Mucosa of gallbladder (tissue), 1 donor: ENCODE measurements around the gene THRA. TPM values are rescaled to one million over a fixed set of nuclear protein-coding genes. Genes with fewer than 3 reads are reported as not detected.
A peak's percentile ranks its signal among the peaks of the same experiment; 100 is the strongest.

Experiments
- DNase-seq: peaks from one replicate; pipeline ENCODE4 v3.0.0-alpha.2; 2020; ENCODE audit warnings: low spot score
- total RNA-seq: library from RNA; stranded (reverse); gene quantifications from one replicate; pipeline ENCODE4 v1.2.1, GENCODE V29; 2021
- donor health status: DM: no; HTN: no; CAD: no.

The THRA gene
- 78.7 TPM for total RNA-seq

DNA sequence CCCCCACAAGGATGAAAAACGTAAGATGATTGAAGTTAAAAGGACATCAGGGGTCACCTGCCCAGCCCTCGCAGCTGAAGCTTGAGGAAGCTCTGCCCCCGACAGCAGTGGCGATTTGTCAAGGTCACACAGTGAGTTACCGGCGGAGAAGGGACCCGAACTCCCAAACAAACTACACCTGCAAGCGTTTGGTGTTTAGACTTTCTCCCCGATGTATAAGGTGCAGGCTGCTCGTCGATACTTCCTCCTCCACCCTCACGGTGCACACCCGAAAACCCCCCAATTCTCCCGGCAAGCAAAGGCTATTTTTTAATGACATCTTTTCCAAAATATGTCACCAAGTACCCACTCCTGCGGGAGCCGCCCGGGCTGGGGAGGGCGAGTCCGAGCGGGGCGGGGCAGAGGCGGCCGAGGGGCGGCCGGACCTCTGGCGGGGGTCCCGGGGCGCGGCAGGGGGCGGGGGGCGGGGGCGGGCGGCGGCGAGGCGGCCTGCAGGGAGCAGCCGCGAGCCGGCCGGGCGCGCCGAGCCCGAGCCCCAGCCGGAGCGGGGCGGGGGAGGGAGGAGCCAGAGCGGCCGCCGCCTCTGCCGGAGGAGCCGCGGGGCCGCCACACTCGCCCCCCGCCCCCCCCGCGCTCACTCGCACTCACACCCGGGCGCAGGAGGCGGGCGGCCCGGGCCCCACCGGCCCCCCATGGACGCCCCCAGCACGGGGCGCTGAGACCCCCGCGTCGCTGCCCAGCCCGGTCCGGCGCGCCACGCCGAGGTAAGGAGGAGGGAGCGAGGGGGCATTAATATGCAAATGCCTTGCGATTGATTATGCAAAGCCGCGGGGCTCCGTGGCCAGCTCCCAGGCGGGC lies at the start of gene THRA:
Gene THRA (plus strand): TSS at position 637 of the 858 bp plus-strand sequence. CDS start 11,524 bp downstream, outside the sequence.
- peak; percentile 57 for DNase-seq

DNA sequence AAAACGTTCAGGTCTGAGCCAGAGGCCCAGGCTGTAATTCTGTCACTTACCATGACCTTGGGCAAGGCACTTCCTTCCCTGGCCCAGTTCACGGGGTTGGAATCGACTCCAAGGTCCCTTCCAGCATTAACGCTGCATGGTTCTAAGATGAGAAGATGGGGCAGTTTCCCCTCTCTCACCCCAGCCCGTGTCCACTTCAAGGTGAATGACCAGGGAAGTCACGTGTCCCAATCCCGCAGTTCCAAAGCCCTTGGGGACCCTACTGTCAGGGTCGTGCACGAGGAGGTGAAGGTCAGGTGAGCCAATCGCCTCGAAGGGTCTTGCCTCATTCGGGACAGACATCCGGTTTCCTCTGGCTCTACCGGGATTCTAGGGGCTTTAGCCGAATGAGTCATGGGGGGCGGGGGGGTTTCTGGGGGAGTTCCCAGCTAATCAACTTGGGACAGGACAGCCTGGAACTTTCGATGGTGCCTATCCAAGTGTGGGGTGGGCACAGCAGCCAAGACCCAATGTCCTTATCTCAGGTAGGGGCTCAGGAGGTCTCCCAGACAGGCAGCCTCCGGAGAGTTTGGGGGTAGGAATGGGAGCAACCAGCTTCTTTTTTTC lies 48.3 kb upstream of the THRA start:
- DNase-seq = no peak

- no peak for DNase-seq
Measured at GRCh38 chr17:40015005-40015997, 47.5 kb upstream of the THRA start, which contains the start of gene CSF3. TSS of gene CSF3 (plus strand) at chr17:40015440. CDS start at chr17:40015475, 35 bp downstream.

GRCh38 chr17:40015998-40016985 lies 46.5 kb upstream of the THRA start:
- DNase-seq = no peak

DNA sequence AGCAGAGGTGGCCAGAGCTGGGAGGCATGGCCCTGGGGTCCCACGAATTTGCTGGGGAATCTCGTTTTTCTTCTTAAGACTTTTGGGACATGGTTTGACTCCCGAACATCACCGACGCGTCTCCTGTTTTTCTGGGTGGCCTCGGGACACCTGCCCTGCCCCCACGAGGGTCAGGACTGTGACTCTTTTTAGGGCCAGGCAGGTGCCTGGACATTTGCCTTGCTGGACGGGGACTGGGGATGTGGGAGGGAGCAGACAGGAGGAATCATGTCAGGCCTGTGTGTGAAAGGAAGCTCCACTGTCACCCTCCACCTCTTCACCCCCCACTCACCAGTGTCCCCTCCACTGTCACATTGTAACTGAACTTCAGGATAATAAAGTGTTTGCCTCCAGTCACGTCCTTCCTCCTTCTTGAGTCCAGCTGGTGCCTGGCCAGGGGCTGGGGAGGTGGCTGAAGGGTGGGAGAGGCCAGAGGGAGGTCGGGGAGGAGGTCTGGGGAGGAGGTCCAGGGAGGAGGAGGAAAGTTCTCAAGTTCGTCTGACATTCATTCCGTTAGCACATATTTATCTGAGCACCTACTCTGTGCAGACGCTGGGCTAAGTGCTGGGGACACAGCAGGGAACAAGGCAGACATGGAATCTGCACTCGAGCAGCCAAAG lies 45.2 kb upstream of the THRA start:
- DNase-seq = no peak

DNA sequence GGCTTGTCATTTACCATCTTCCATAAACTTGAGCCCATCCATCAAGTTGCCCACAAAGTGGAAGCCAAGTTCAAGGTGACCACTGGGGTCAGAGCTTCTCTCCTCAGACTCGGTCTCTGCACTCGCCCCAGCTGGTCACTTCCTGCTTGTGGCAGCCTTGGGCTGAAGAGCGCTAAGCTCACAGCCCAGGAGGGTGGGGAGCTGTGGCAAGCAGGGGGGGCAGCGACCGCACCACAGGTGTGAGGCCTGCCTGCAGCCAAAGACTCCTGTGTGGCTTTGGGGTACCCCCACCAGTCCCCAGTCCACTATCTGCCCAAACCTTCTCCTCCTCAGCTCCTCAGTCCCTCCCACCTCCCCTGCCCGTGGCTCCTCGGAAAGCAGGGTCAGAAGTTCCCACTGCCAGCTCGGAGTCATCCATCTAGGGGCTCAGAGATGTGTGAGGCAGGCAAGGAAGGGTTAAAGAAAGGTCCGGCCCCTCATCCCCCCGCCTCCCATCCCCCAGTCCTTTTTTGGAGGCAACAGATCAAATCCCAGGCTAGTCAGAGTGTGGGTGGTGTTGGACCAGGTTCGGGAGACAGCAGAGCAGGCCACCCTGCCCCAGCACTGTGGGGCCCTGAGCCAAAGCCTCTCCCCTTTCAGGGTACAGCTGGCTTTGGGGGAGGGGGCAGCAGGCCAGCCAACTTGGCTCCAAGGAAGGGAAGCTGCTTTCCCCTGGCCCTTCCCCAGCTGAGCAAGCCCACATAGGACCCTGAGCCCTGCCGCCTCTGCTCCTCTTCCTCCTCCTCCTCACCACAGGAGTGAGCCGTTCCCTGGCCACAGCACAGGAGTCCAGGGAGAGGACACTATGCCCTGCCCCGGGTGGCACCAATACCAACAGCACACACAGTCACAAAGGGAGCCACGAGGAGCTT lies 44.3 kb upstream of the THRA start:
- DNase-seq = no peak

DNA sequence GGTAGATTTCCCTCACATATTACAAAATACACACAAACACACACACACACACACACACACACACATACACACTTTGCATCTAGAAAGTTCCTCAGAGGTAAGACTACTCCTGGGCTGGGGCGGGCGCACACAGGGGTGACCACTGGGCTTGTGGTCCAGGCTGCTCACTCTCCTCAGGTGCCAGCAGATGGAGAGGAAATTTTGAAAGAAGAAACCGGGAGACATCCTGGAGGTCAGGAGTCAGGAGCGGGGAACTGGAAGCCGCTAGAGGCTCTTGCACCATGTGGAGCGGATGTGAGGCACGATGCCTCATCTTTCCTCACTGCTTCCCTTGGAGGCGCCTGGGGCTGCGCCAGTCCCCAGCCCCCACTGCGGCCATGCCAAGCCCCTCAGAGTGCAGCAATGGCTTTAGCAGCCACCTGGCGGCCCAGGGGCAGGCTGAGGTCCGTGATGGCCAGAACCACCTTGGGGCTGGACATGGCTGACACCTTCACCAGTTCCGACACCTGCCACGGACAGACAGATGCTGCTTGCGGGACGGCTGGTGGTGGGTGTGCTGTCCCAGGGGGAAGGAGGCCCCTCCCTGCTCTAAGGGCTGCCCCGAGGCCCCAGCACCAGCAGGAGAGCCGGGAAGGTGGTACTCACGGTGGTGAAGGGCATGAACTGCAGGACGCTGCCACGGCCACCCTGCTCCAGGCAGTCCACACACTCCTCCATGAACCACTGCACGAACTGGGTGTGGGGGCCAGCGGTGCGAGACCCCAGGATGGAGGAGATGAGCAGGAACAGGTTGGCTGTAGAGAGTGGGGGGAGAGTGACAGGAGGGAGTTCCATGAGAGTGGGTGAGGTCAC lies 43.4 kb upstream of the THRA start:
- DNase-seq = no peak

GRCh38 chr17:40020146-40020545 lies 42.6 kb upstream of the THRA start:
- DNase-seq = no peak

GRCh38 chr17:40021451-40021971 lies 41.3 kb upstream of the THRA start:
- no peak for DNase-seq

DNA sequence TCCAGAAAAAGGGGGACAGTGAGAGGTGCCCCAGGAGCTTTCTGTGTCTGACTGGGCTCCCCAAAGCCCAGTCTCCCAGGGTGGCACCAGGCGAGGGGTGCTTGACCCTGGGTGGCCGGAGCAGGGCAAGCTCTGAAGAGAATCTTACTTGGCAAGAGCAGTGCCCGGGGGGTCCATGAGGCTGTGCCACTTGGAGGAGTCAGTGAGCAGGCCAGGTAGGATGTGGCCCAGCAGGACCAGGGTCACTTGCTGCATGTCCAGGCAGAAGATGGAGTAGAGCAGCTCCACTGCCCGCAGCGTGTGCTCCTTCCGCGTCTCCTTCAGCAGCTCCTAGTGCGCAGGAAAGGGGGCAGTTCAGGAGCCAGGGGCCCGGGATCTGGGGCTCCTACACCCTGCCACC lies 40.3 kb upstream of the THRA start:
- DNase-seq = no peak

- no peak for DNase-seq
Measured at GRCh38 chr17:40022961-40023541, 39.7 kb upstream of the THRA start.

DNA sequence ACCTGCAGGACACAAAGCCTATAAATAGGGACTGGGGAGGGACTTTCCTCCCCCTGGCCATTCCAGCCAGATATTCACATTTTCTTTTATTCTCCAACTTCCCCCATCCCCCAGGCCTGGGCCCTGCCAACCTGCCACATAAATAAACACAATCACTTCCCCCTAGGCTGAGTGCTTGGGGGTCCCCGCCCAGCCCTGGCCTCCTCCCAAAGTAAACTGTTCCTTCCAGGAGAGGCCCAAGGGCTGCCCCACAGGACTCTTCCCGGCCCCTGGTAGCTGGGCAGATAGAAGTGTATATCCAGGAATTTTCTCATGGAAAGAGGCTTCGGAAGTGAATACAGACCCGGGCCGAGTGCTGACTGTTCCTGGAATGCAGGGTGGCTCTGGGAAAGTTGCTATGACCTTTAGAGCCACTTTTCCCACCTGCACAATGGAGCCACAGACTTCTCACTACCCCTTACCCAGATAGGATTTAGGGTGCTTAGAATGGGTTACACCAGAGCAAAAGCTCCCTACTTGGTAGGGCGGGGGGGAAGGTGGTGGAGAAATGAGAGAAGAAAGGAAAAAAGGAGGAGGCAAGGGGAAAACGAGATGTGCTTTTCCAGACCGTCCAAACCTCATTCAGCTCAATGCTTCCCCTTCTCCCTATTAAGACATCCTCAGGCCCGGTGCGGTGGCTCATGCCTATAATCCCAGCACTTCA lies 39.0 kb upstream of the THRA start:
- peak; percentile 36 for DNase-seq

GRCh38 chr17:40024901-40025300 lies 37.9 kb upstream of the THRA start:
- DNase-seq = no peak

DNA sequence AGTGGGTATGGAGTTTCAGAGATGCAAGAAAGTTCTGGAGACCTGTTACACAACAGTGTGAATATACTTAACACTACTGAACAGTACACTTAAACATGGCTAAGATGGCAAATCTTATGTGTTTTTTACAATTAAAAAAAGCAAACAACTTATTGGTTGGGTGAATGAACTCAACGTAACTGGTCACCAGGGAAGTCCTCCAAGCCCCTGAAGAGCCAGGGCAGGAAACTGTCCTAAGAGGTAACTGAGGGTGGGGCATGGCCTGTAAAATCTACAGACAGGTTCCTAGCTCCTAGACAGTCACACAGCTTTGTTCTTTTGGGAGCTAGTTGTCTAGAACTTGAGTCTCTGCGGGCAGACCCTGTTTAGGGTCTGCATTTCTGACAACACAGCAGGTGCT lies 37.2 kb upstream of the THRA start:
- no peak for DNase-seq

DNA sequence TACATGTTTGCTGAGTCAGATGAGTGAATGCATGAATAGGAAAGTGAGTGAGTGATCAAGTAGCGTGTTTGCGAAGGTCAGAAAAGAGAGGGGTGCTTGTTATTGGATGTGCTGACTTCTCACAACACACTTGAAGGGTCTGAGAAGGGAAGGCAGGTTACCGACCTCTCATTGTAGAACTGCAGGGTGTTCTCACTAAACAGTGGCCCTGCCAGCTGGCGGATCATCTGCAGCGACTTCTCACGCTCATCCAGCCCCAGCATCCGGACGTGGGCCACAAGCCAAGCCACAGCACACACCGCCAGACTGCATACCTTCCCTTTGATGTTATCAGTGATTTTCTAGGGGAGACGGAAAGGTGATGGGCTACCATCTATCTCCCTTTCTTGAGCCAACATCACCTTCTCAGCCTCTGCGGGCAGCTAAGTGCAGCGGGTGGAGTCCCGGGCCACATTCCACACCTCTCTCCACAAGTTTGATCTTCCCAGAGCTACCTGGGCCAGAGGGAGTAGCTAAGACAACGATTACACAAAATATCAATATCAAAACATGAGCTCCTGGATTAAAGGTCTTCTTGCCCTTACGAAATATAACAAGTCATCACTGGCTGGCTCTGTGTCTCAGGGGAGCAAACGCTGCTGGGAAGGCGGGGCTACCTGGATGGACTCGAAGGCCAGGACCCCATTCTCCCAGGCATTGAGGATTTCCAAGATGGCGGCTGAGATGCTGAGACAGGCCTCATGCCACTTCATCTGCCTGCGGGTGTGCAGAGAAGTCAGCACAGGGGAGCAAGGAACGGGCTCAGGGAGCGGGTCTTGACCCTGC lies 36.6 kb upstream of the THRA start:
- DNase-seq = no peak
